ENCODE data around the gene SMYD3.

DNA sequence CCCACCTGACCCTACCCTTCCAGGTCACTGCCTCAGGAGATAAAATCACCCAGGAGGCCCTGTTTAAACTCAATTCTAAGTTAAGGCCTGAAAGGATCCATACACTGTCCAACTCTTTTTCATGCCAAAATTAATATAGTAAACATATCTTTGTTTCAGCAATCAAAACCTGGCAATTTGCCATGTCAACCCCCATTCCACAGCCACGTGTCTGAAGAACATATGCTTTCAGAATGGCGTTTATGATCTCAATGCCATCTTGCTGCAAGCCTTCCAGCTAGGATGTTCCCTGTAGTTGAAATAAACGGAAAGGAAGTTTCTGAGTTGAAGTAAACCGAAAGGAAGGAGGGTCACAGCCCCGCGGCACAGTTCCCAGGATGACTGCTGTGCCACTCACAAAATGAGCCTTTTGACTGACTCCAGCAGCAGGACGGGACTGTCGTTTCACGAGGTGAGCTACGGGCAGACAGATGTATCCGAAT lies 472.0 kb downstream of the SMYD3 start:
- no peak for TF ChIP-seq POLR2A (IDR thresholded peaks at IDR 0.05)
- TF ChIP-seq CTCF (IDR thresholded peaks at IDR 0.05): no peak

All from heart left ventricle (tissue), 13 donors.